WTC11 (cell line): ENCODE results near the gene TAS2R43.

Experiments
- FOXK1 ChIP-seq: sonication (generic); formaldehyde crosslinking; IDR thresholded peaks from 2 replicates; pipeline ENCODE4 v1.8.0; 2022; ENCODE audit warnings: mild to moderate bottlenecking, moderate library complexity, missing genetic modification reagents
- TEAD4 ChIP-seq: sonication (generic); formaldehyde crosslinking; IDR thresholded peaks from 2 replicates; pipeline ENCODE4 v1.8.0; 2022; ENCODE audit warnings: mild to moderate bottlenecking, missing genetic modification reagents
- TF ChIP-seq, protein P1 (sequence below): fragments of 200-600 bp; IDR thresholded peaks from 2 replicates; pipeline ENCODE4 v1.8.0; 2022; ENCODE audit warnings: antibody characterized with exemption
- TF ChIP-seq, protein P2 (sequence below): sonication (generic); formaldehyde crosslinking; IDR thresholded peaks from 2 replicates; pipeline ENCODE4 v1.8.1; 2022; ENCODE audit warnings: low read depth, mild to moderate bottlenecking, moderate library complexity, missing genetic modification reagents, borderline replicate concordance
- TF ChIP-seq, protein P3 (sequence below): sonication (generic); formaldehyde crosslinking; IDR thresholded peaks from 2 replicates; pipeline ENCODE4 v1.8.0; 2022; ENCODE audit warnings: missing genetic modification reagents
- TF ChIP-seq, protein P4 (sequence below): sonication (generic); formaldehyde crosslinking; IDR thresholded peaks from 2 replicates; pipeline ENCODE4 v1.8.1; 2023; ENCODE audit warnings: mild to moderate bottlenecking, missing genetic modification reagents, moderate library complexity

DNA sequence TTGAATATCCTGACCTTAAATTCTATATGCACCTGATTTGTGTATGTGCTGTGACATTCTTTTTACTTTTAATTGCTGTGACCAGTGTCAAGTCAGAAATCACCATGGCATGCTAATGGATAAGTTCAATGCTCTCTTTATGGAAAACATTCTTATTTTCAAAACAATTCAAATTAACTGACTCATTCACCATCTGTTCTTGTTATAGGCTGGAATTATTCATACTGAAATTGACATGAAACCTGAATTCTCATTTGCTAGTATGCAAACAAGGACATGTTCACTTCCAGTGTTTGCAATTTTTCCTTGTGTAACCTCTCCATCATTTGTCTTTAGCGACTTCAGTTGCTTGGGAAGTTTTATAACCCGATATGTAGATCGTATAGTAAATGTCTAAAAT is 42.2 kb upstream of the TAS2R43 start, which contains the start of gene TAS2R30:
- TF ChIP-seq, protein P1, sequence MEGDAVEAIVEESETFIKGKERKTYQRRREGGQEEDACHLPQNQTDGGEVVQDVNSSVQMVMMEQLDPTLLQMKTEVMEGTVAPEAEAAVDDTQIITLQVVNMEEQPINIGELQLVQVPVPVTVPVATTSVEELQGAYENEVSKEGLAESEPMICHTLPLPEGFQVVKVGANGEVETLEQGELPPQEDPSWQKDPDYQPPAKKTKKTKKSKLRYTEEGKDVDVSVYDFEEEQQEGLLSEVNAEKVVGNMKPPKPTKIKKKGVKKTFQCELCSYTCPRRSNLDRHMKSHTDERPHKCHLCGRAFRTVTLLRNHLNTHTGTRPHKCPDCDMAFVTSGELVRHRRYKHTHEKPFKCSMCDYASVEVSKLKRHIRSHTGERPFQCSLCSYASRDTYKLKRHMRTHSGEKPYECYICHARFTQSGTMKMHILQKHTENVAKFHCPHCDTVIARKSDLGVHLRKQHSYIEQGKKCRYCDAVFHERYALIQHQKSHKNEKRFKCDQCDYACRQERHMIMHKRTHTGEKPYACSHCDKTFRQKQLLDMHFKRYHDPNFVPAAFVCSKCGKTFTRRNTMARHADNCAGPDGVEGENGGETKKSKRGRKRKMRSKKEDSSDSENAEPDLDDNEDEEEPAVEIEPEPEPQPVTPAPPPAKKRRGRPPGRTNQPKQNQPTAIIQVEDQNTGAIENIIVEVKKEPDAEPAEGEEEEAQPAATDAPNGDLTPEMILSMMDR = no peak
- TF ChIP-seq, protein P2, sequence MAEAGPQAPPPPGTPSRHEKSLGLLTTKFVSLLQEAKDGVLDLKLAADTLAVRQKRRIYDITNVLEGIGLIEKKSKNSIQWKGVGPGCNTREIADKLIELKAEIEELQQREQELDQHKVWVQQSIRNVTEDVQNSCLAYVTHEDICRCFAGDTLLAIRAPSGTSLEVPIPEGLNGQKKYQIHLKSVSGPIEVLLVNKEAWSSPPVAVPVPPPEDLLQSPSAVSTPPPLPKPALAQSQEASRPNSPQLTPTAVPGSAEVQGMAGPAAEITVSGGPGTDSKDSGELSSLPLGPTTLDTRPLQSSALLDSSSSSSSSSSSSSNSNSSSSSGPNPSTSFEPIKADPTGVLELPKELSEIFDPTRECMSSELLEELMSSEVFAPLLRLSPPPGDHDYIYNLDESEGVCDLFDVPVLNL (CRISPR knock-in tag) = no peak
- TF ChIP-seq, protein P3, sequence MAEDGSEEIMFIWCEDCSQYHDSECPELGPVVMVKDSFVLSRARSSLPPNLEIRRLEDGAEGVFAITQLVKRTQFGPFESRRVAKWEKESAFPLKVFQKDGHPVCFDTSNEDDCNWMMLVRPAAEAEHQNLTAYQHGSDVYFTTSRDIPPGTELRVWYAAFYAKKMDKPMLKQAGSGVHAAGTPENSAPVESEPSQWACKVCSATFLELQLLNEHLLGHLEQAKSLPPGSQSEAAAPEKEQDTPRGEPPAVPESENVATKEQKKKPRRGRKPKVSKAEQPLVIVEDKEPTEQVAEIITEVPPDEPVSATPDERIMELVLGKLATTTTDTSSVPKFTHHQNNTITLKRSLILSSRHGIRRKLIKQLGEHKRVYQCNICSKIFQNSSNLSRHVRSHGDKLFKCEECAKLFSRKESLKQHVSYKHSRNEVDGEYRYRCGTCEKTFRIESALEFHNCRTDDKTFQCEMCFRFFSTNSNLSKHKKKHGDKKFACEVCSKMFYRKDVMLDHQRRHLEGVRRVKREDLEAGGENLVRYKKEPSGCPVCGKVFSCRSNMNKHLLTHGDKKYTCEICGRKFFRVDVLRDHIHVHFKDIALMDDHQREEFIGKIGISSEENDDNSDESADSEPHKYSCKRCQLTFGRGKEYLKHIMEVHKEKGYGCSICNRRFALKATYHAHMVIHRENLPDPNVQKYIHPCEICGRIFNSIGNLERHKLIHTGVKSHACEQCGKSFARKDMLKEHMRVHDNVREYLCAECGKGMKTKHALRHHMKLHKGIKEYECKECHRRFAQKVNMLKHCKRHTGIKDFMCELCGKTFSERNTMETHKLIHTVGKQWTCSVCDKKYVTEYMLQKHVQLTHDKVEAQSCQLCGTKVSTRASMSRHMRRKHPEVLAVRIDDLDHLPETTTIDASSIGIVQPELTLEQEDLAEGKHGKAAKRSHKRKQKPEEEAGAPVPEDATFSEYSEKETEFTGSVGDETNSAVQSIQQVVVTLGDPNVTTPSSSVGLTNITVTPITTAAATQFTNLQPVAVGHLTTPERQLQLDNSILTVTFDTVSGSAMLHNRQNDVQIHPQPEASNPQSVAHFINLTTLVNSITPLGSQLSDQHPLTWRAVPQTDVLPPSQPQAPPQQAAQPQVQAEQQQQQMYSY (CRISPR knock-in tag) = no peak
- TF ChIP-seq TEAD4 (CRISPR knock-in tag) (no peak), FOXK1 (no peak)
- TF ChIP-seq, protein P4, sequence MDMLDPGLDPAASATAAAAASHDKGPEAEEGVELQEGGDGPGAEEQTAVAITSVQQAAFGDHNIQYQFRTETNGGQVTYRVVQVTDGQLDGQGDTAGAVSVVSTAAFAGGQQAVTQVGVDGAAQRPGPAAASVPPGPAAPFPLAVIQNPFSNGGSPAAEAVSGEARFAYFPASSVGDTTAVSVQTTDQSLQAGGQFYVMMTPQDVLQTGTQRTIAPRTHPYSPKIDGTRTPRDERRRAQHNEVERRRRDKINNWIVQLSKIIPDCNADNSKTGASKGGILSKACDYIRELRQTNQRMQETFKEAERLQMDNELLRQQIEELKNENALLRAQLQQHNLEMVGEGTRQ (CRISPR knock-in tag) = no peak
